GM23248 (cell line): ENCODE results near the gene ELMO1. TPM values are rescaled to one million over a fixed set of nuclear protein-coding genes. Genes with fewer than 3 reads are reported as not detected.

Experiments
- DNase-seq: peaks from one replicate; pipeline ENCODE4 v3.0.0-alpha.2; 2015
- H2AFZ ChIP-seq: fragments of 200-600 bp; sonication (generic); 2 replicates; pipeline ENCODE4 v1.6.1; 2016; ENCODE audit warnings: antibody characterized with exemption
- H3F3A ChIP-seq: fragments of 200-600 bp; sonication (generic); 2 replicates; pipeline ENCODE4 v1.6.1; 2016; ENCODE audit warnings: mild to moderate bottlenecking, antibody characterized with exemption, mixed run types; ENCODE audit not compliant: insufficient read depth
- H3K27ac ChIP-seq: fragments of 200-600 bp; sonication (generic); 2 replicates; pipeline ENCODE4 v1.5.1; 2016; ENCODE audit warnings: mild to moderate bottlenecking
- H3K27me3 ChIP-seq: fragments of 200-600 bp; sonication (generic); replicated peaks from 2 replicates; pipeline ENCODE4 v1.6.1; 2016; ENCODE audit warnings: mild to moderate bottlenecking; ENCODE audit not compliant: insufficient read depth
- H3K36me3 ChIP-seq: fragments of 200-600 bp; sonication (generic); 2 replicates; pipeline ENCODE4 v1.6.1; 2016; ENCODE audit warnings: low read depth, mild to moderate bottlenecking
- H3K4me1 ChIP-seq: fragments of 200-600 bp; sonication (generic); 2 replicates; pipeline ENCODE4 v1.6.1; 2016; ENCODE audit warnings: mild to moderate bottlenecking; ENCODE audit not compliant: insufficient read depth
- H3K4me2 ChIP-seq: fragments of 200-600 bp; sonication (generic); one replicate; pipeline ENCODE4 v1.6.1; 2016; ENCODE audit warnings: mild to moderate bottlenecking; ENCODE audit not compliant: unreplicated experiment
- H3K4me3 ChIP-seq: fragments of 200-600 bp; sonication (generic); 2 replicates; pipeline ENCODE4 v1.5.1; 2016; ENCODE audit warnings: mild to moderate bottlenecking
- H3K79me2 ChIP-seq: fragments of 200-600 bp; sonication (generic); 2 replicates; pipeline ENCODE4 v1.6.1; 2016; ENCODE audit warnings: mild to moderate bottlenecking; ENCODE audit not compliant: insufficient read depth
- H3K9ac ChIP-seq: fragments of 200-600 bp; sonication (generic); 2 replicates; pipeline ENCODE4 v1.6.1; 2016; ENCODE audit warnings: mild to moderate bottlenecking
- H3K9me2 ChIP-seq: fragments of 200-600 bp; sonication (generic); 2 replicates; pipeline ENCODE4 v1.6.1; 2016; ENCODE audit warnings: mixed run types, mild to moderate bottlenecking, moderate library complexity; ENCODE audit not compliant: insufficient read depth
- H3K9me3 ChIP-seq: fragments of 200-600 bp; sonication (generic); one replicate; pipeline ENCODE4 v1.6.1; 2017; ENCODE audit warnings: low read depth
- H4K20me1 ChIP-seq: fragments of 200-600 bp; sonication (generic); 2 replicates; pipeline ENCODE4 v1.6.0; 2016; ENCODE audit not compliant: insufficient read depth
- EZH2 ChIP-seq: fragments of 200-600 bp; sonication (generic); IDR thresholded peaks from 2 replicates; pipeline ENCODE4 v1.6.1; 2018; ENCODE audit warnings: antibody characterized with exemption, mild to moderate bottlenecking; ENCODE audit not compliant: insufficient read depth, poor library complexity, severe bottlenecking
- EZH2phosphoT487 ChIP-seq: fragments of 200-600 bp; sonication (generic); IDR thresholded peaks from 2 replicates; pipeline ENCODE4 v1.6.1; 2018; ENCODE audit warnings: antibody characterized with exemption, moderate library complexity, mild to moderate bottlenecking, low read depth; ENCODE audit not compliant: insufficient read depth
- WGBS, 2 experiments: methylation state at CpG; one replicate each; pipeline ENCODE4 v1.1.6; 2015 to 2017; ENCODE audit warnings: low lambda C conversion rate in 2 of 2, low coverage in 1 of 2; ENCODE audit errors: missing lambda C conversion rate in 2 of 2; 5-methylcytosine and 5-hydroxymethylcytosine counted together
- in situ Hi-C: fragments of 300-500 bp; cut with MboI; formaldehyde crosslinking; loops from 2 replicates; pipeline ENCODE4 v1.15.0; 2020
- polyA plus RNA-seq: library from polyadenylated mRNA; unstranded; fragments of >200 nt; fragmentation: Nextera tagmentation; extraction: Ambion mirVana; gene quantifications from 2 replicates; pipeline ENCODE4 v1.2.1, GENCODE V29; 2016
- total RNA-seq: library from RNA; depleted of rRNA; stranded (reverse); fragments of >200 nt; shearing (Covaris generic); gene quantifications from 2 replicates; pipeline ENCODE4 v1.2.3, GENCODE V29; 2014

The ELMO1 gene
- total and polyA plus RNA-seq, 2 experiments from 2014 or later = not detected

DNA sequence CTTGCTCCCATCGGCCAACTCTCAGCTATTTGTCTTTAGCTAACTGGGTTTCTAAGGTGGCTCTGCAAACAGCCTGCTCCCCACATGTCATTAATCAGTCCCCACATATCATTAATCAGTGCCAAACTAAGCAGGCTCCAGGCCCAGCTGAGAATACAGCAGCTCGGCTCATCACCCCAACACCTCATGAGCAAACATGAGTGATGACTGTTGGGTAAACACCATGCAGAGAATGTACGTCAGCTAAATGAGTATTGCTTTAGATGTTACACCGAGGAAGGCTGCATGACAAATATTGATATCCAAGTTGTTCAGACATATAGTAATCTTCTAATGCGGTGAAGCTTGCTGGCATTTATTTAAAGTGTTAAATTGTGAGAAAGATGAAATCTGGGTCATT lies 536.9 kb downstream of the ELMO1 start:
- Histone ChIP-seq H2AFZ (no peak overlapping the region), H3K4me3 (no peak overlapping the region), H3K9ac (no peak overlapping the region), H3K9me3 (no peaks in the 10 kb centered on the region), H3K4me1 (no peaks in the 10 kb centered on the region), H3K4me2 (no peak overlapping the region), H3K36me3 (no peaks in the 10 kb centered on the region), H3K9me2 (no peaks in the 10 kb centered on the region), H3K79me2 (no peaks in the 10 kb centered on the region), H3K27ac (no peak overlapping the region), H3F3A (no peaks in the 10 kb centered on the region), H4K20me1 (no peaks in the 10 kb centered on the region), H3K27me3 (no peaks in the 10 kb centered on the region)
- 34 to 36% methylated on average over 5 of the region's 5 CpGs for WGBS, 2 experiments
- TF ChIP-seq EZH2phosphoT487 (no peak), EZH2 (no peak)
- DNase-seq = no peak
- in situ Hi-C loops = no loop called here

DNA sequence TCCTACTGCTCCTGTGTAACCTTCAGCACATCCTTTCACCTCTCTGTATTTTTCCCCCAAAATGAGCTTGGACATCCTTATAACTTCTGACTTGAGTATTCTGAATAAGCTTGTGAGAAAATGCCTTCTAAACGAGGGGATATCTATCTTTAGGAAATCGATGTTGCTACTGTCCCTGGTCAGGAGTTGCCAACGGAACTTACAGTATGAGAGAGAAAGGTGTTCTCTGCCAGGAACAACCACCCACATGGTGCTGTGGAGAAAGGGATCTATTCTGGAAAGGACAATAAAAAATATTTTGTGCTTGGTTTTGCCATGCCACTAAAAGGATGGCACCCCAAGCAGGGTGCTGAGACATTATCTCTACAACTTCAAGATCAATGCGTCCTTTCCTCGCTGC lies 537.8 kb downstream of the ELMO1 start:
- no peak overlapping the region for H3K27ac ChIP-seq
- no peaks in the 10 kb centered on the region for H3K36me3 ChIP-seq
- H2AFZ ChIP-seq = no peak overlapping the region
- no peaks in the 10 kb centered on the region for H3K9me2 ChIP-seq
- H3K4me1 ChIP-seq = no peaks in the 10 kb centered on the region
- no peak for TF ChIP-seq EZH2phosphoT487
- no peak for TF ChIP-seq EZH2
- no peaks in the 10 kb centered on the region for H3F3A ChIP-seq
- no peak overlapping the region for H3K4me3 ChIP-seq
- H3K79me2 ChIP-seq = no peaks in the 10 kb centered on the region
- H4K20me1 ChIP-seq = no peaks in the 10 kb centered on the region
- H3K4me2 ChIP-seq = no peak overlapping the region
- H3K9ac ChIP-seq = no peak overlapping the region
- DNase-seq = no peak
- no peaks in the 10 kb centered on the region for H3K9me3 ChIP-seq
- H3K27me3 ChIP-seq = no peaks in the 10 kb centered on the region
- in situ Hi-C loops = no loop called here
- 39 to 47% methylated on average over 5 of the region's 5 CpGs for WGBS, 2 experiments

DNA sequence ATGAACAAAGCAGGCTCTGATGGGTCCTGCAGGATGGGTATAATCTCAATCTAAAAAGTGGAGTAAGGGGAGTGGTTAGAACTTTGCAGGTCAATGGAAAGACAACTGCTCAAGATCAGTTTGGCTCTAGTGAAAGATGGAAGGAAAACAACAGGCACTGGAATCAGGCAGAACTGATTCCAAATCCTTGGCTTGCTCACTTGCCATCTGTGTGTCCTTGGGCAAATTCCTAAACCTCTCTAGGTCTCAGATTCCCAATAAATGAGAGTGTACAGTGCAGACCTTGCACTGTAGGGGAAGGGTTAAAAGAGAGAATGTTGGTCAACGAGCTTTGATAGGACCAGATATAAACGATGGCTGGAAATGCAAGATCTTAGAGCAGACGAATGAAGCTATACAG lies 538.3 kb downstream of the ELMO1 start:
- Histone ChIP-seq H3K79me2 (no peaks in the 10 kb centered on the region), H3K9me3 (no peaks in the 10 kb centered on the region), H3K4me2 (no peak overlapping the region), H3K4me3 (no peak overlapping the region), H3K36me3 (no peaks in the 10 kb centered on the region), H4K20me1 (no peaks in the 10 kb centered on the region), H3K9me2 (no peaks in the 10 kb centered on the region), H3K9ac (no peak overlapping the region), H3K27me3 (no peaks in the 10 kb centered on the region), H2AFZ (no peak overlapping the region), H3K27ac (no peak overlapping the region), H3F3A (no peaks in the 10 kb centered on the region), H3K4me1 (no peaks in the 10 kb centered on the region)
- TF ChIP-seq EZH2phosphoT487 (no peak), EZH2 (no peak)
- DNase-seq = no peak
- 11 to 21% methylated on average over 3 of the region's 3 CpGs for WGBS, 2 experiments
- in situ Hi-C loops = no loop called here

DNA sequence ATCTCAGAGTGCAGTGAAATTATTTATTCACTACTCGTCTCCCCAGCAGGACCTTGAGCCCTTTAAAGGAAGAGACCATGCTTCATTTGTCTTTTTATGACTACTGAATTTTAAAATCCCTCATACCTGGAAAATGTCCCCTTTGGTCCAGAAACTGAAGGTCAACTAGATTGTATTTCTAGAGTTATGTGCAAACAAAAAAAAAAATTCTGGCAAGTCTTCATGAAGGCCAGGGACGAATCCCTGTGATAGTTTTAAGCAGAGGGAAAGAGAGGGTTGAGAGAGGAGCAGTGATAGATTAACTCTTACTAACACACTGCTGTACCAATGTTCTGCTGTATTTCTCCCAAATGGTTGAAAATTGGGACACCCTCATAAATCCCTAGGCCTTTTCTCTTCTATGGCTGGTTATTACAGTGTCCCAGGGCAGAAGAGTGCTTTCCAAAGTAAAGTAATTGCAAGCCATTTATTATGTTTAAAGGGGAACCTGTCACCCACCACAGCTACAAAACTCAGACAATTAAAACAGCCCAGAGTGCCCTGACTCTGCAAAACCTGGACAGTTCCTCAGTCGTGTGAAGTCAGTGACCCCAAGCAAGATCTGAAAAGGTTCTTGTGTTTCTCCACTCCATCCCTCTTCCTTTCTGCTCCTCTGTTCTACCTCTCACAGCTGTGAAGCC lies 541.6 kb downstream of the ELMO1 start:
- WGBS, 2 experiments = 5% methylated on average over 3 of the region's 3 CpGs
- in situ Hi-C loops = no loop called here
- DNase-seq = no peak
- no peak overlapping the region for H3K4me2 ChIP-seq
- no peaks in the 10 kb centered on the region for H3K36me3 ChIP-seq
- no peaks in the 10 kb centered on the region for H3F3A ChIP-seq
- H3K79me2 ChIP-seq = no peaks in the 10 kb centered on the region
- no peak overlapping the region for H3K4me3 ChIP-seq
- H3K4me1 ChIP-seq = no peaks in the 10 kb centered on the region
- TF ChIP-seq EZH2phosphoT487 (no peak), EZH2 (no peak)
- no peaks in the 10 kb centered on the region for H3K9me3 ChIP-seq
- H3K9me2 ChIP-seq = no peaks in the 10 kb centered on the region
- no peak overlapping the region for H2AFZ ChIP-seq
- no peaks in the 10 kb centered on the region for H3K27me3 ChIP-seq
- H3K27ac ChIP-seq = no peak overlapping the region
- H4K20me1 ChIP-seq = no peaks in the 10 kb centered on the region
- H3K9ac ChIP-seq = no peak overlapping the region

DNA sequence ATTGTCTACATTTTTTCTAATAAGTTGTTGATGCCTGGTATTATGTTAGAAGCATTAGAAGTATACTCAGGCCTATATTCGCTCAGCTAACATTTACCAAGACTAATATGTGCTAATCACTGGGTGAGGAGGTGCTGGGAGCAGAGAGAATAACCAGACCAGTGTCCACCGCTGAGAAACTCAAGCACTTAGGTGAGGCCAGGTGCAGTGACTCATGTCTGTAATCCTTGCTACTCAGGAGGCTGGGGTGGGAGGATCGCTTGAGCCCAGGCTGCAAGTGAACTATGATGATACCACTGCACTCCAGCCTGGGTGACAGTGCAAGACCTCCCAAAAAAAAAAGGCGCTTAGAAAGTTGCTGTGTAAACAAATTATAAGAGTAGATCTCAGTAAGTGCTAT lies 542.2 kb downstream of the ELMO1 start:
- TF ChIP-seq EZH2 = no peak
- TF ChIP-seq EZH2phosphoT487 = no peak
- Histone ChIP-seq H3K79me2 (no peaks in the 10 kb centered on the region), H3K9ac (no peak overlapping the region), H3K9me3 (no peaks in the 10 kb centered on the region), H3K36me3 (no peaks in the 10 kb centered on the region), H3K4me3 (no peak overlapping the region), H3F3A (no peaks in the 10 kb centered on the region), H3K4me2 (no peak overlapping the region), H3K27ac (no peak overlapping the region), H2AFZ (no peak overlapping the region), H4K20me1 (no peaks in the 10 kb centered on the region), H3K4me1 (no peaks in the 10 kb centered on the region), H3K27me3 (no peaks in the 10 kb centered on the region), H3K9me2 (no peaks in the 10 kb centered on the region)
- in situ Hi-C loops = no loop called here
- 31 to 39% methylated on average over 4 of the region's 4 CpGs for WGBS, 2 experiments
- DNase-seq = no peak
